GM12878 (cell line): ENCODE measurements around the gene IGF2BP1. TPM values are rescaled to one million over a fixed set of nuclear protein-coding genes. Genes with fewer than 3 reads are reported as not detected.

Experiments
- BMI1 ChIP-seq: fragments of 450-650 bp; IDR thresholded peaks from 2 replicates; pipeline ENCODE4 v1.6.1; 2016; ENCODE audit warnings: mild to moderate bottlenecking, moderate library complexity, borderline replicate concordance
- SUPT20H ChIP-seq: IDR thresholded peaks from 2 replicates; pipeline ENCODE4 v1.6.1; 2011; ENCODE audit warnings: low read depth, mild to moderate bottlenecking, low read length, moderate library complexity, borderline replicate concordance; ENCODE audit not compliant: control insufficient read depth
- TARDBP ChIP-seq: IDR thresholded peaks from 2 replicates; pipeline ENCODE4 v1.6.1; 2016; ENCODE audit warnings: borderline replicate concordance
- TCF7 ChIP-seq: IDR thresholded peaks from 2 replicates; pipeline ENCODE4 v1.6.1; 2014; ENCODE audit warnings: antibody characterized with exemption, borderline replicate concordance
- ZNF274 ChIP-seq: IDR thresholded peaks from one replicate; pipeline ENCODE4 v1.8.0; 2011; ENCODE audit not compliant: insufficient read length, insufficient read depth
- polyA plus RNA-seq, 11 experiments: library from polyadenylated mRNA; depleted of rRNA in 4 of 11; unstranded in 6 of 11; stranded (reverse) in 5 of 11; fragments of >200 nt; fragmentation: Nextera tagmentation in 4 of 11; fragmentation: Illumina TruSeq in 1 of 11; extraction: Ambion mirVana in 4 of 11; extraction: Trizol in 1 of 11; gene quantifications; 1 replicate in 1 of 11; 2 replicates in 10 of 11; pipeline versions ENCODE4 v1.2.1 to v1.2.3, GENCODE V29; 2011 to 2016; ENCODE audit warnings: inconsistent platforms in 2 of 11, missing spikeins in 2 of 11, low read depth in 1 of 11
- total RNA-seq, 4 experiments: library from RNA; depleted of rRNA in 3 of 4; stranded (reverse); fragments of >200 nt in 3 of 4; fragmentation: Illumina TruSeq in 1 of 4; extraction: Trizol in 1 of 4; gene quantifications; 2 replicates each; pipeline versions ENCODE4 v1.2.1 to v1.2.3, GENCODE V29; 2013 to 2021
- TF ChIP-seq, protein P1 (sequence below): fragments of 450-650 bp; IDR thresholded peaks from 2 replicates; pipeline ENCODE4 v1.6.1; 2017; ENCODE audit warnings: antibody characterized with exemption, mild to moderate bottlenecking, moderate library complexity
- TF ChIP-seq, protein P2 (sequence below): fragments of 450-650 bp; formaldehyde crosslinking; IDR thresholded peaks from 2 replicates; pipeline ENCODE4 v1.5.0; 2022; ENCODE audit warnings: mild to moderate bottlenecking, missing genetic modification characterization
- TF ChIP-seq, protein P3 (sequence below): fragments of 450-650 bp; IDR thresholded peaks from 2 replicates; pipeline ENCODE4 v1.6.1; 2017; ENCODE audit warnings: low read depth, mild to moderate bottlenecking, moderate library complexity

IGF2BP1 gene
- total and polyA plus RNA-seq, 10 of the 15 experiments (the other 5 are each of a cell fraction or from before 2014, with no cell fraction given) = 0.04 to 2.4 (median 0.13) TPM; not detected in 1

DNA sequence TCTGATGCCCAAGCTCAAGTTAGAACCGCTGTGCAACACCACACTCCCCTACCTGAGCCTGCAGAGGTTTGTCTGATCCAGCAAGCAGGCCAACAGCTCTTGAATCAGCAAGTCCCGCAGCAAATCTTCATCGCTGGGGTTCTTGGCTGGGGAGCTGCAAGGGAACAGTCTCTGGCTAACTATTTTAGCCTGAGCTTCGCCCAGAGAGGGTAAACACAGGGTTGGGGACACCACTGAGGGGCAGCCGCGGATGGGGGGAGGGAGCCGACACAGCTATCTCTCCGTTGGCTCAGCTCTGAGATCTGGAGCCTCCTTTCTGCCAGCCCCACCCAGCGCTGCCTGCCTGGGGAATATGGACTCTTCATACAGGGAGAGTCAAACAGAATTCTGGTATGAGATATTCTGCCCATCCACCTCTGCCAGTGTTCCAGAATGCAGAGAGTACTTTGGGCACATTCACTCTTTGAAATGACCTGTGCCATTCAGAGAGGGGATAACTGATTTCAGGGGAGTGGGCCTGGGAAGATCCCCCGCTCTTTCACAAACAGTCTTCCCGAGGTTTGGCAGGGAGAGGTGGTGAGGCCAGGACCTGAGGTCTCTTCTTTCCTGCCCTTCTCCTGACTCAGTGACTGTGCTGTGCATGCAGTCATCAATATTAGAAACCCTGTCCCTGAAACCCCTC, 36.2 kb upstream of the IGF2BP1 start (continued):
- TF ChIP-seq, protein P1, sequence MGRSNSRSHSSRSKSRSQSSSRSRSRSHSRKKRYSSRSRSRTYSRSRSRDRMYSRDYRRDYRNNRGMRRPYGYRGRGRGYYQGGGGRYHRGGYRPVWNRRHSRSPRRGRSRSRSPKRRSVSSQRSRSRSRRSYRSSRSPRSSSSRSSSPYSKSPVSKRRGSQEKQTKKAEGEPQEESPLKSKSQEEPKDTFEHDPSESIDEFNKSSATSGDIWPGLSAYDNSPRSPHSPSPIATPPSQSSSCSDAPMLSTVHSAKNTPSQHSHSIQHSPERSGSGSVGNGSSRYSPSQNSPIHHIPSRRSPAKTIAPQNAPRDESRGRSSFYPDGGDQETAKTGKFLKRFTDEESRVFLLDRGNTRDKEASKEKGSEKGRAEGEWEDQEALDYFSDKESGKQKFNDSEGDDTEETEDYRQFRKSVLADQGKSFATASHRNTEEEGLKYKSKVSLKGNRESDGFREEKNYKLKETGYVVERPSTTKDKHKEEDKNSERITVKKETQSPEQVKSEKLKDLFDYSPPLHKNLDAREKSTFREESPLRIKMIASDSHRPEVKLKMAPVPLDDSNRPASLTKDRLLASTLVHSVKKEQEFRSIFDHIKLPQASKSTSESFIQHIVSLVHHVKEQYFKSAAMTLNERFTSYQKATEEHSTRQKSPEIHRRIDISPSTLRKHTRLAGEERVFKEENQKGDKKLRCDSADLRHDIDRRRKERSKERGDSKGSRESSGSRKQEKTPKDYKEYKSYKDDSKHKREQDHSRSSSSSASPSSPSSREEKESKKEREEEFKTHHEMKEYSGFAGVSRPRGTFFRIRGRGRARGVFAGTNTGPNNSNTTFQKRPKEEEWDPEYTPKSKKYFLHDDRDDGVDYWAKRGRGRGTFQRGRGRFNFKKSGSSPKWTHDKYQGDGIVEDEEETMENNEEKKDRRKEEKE = no peak
- TF ChIP-seq, protein P2, sequence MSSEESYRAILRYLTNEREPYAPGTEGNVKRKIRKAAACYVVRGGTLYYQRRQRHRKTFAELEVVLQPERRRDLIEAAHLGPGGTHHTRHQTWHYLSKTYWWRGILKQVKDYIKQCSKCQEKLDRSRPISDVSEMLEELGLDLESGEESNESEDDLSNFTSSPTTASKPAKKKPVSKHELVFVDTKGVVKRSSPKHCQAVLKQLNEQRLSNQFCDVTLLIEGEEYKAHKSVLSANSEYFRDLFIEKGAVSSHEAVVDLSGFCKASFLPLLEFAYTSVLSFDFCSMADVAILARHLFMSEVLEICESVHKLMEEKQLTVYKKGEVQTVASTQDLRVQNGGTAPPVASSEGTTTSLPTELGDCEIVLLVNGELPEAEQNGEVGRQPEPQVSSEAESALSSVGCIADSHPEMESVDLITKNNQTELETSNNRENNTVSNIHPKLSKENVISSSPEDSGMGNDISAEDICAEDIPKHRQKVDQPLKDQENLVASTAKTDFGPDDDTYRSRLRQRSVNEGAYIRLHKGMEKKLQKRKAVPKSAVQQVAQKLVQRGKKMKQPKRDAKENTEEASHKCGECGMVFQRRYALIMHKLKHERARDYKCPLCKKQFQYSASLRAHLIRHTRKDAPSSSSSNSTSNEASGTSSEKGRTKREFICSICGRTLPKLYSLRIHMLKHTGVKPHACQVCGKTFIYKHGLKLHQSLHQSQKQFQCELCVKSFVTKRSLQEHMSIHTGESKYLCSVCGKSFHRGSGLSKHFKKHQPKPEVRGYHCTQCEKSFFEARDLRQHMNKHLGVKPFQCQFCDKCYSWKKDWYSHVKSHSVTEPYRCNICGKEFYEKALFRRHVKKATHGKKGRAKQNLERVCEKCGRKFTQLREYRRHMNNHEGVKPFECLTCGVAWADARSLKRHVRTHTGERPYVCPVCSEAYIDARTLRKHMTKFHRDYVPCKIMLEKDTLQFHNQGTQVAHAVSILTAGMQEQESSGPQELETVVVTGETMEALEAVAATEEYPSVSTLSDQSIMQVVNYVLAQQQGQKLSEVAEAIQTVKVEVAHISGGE (CRISPR knock-in tag) = no peak
- TF ChIP-seq ZNF274 (no peak), TCF7 (no peak), BMI1 (no peak), TARDBP (no peak), SUPT20H (no peak)
- TF ChIP-seq, protein P3, sequence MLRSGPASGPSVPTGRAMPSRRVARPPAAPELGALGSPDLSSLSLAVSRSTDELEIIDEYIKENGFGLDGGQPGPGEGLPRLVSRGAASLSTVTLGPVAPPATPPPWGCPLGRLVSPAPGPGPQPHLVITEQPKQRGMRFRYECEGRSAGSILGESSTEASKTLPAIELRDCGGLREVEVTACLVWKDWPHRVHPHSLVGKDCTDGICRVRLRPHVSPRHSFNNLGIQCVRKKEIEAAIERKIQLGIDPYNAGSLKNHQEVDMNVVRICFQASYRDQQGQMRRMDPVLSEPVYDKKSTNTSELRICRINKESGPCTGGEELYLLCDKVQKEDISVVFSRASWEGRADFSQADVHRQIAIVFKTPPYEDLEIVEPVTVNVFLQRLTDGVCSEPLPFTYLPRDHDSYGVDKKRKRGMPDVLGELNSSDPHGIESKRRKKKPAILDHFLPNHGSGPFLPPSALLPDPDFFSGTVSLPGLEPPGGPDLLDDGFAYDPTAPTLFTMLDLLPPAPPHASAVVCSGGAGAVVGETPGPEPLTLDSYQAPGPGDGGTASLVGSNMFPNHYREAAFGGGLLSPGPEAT = no peak
